Astrocyte of the hippocampus (primary cell): ENCODE measurements around the gene RAD51AP1.

Experiments used
- DNase-seq: peaks from one replicate; pipeline ENCODE4 v3.0.0; 2011; ENCODE audit warnings: low read depth, low spot score

Gene RAD51AP1

DNA sequence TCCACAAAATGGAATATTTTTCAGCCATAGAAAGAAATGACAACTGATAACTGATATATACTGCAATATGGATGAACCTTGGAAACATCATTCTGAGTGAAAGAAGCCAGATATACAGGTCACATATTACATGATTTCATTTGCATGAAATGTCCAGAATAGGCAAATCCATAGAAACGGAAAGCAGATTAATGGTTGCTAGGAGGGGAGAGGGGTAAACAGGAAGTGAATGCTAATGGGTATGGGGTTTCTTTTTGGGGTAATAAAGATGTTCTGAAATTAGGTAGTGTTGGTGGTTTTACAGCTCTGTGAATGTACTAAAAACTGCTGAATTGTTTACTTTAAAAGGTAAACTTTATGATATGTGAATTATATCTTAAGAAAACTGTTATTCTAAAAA, 6.5 kb downstream of the RAD51AP1 start:
- no peak for DNase-seq

DNA sequence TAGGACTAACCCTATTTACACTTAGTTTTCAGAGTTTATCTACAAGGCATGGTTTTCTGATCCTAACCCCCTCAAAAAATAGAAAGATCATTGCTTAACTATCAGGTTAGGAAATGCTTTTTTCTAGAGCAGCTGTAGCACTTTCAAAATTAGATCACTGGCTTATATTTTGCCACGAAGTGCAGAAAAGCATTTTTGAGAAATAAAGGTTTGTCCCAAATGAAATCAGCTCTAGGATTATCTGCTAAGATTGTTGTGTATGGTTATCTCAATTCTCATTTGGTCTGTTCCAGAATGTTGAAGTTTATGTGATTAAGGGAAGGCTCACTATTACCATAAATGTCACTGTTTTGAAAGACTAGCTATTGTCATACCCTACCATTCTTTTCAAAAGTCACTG, 13.5 kb downstream of the RAD51AP1 start:
- no peak for DNase-seq

DNA sequence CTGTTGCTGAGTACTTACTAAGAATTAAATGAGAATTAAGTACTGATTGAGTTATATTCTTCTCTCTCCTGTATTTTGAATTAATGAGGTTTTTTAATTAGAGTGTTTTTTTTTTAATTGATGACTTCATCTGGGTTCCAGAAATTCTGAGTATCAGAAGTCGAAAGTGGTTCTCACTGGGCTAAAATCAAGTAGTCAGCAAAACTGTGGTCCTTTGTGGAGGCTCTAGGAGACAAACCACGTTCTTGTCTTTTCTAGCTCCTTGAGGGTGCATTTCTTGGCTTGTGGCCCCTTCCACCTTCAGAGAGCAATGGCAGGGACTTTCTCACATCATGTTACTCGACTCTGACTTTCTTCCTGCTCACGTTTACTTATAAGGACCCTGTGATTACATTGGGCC, 15.3 kb downstream of the RAD51AP1 start:
- no peak for DNase-seq

DNA sequence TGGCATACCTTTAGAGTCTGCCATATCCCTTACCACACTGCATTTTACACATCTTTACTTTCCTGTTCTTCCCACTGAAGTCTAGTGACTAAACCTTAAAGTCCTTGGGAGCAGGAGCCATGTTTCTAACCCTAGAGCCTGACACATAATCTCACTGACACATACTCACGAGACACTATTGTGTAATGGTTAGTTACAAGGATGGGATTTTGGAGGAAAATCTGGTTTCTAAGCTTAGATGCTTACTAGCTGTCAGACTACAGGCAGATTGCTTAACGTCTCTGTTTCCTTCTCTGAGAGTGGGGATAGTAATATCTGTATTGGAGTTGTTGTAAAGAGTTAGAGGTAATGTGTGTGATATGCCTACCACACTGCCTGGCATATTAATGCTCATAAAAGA, 17.1 kb downstream of the RAD51AP1 start:
- no peak for DNase-seq

DNA sequence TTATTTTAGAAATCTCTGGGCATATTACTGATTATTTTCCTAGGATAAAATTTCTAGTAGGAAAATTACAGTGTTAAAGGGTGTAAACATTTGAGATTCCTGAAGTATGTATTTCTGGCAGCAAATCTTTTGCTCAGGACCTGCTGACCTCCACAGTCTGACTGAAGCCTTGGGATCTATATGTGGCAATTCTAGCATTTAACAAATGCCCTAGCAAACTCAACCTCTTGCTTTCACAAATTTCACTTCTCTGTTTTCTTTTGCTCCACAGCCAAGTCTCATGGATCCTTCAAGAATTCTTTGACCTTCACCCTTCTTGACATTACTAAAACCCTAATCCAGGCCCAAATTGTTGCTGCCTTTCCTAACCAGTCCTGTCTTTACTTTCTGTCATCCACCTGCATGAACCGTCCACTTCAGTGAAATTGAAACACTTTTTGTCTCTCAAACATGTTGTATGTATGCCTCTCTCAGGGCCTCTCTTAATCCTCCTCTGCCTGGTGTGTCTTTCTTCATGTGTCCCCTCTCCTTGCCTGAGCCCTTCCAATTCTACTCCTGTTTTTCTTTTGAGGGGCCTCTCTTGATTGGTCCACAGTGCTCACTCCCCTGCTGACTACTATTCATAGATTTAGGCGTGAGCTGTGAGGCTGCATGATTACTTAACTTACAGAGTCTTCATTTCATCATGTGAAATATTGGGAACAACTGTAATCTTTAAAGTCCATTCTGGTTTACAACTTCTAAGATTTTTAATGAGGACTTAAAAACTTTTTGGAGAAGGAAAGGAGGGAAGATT, 18.2 kb downstream of the RAD51AP1 start:
- no peak for DNase-seq

DNA sequence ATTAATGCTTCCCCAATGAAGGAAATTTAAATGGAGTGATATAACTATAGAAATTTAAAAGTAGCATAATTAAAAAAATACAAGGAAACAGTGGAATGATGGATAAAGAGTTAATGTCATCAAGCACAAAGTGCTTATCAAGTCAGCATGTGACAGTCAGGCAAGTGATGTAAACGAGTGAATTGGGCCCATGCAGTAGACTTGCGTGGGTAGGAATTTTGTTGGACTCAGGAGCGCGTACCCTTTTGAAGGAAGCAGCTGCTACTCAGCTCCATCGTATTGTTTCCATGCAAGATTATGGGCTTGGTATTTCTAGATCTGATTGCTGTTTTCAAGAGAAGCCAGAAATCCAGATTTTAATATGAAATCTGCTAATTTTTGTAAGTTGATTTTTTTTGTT, 18.9 kb downstream of the RAD51AP1 start:
- no peak for DNase-seq

DNA sequence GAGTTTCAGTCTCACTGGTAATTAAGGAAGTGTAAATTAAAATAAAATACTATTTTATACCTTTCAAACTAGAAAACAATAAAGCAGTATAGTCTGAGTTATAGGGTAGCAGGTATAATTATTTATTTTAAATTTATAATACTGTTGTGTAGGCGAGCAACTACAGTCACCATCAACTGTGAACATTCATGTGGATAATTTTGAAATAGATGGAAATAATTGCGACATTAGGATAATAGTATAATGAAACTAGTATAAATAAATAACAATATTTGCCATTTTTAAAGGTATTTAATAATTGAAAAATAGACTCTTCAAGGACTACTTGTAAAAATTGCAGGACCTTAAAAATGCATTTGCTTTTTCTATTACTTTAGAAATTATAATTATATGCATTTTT, 19.5 kb downstream of the RAD51AP1 start:
- DNase-seq, result no peak

DNA sequence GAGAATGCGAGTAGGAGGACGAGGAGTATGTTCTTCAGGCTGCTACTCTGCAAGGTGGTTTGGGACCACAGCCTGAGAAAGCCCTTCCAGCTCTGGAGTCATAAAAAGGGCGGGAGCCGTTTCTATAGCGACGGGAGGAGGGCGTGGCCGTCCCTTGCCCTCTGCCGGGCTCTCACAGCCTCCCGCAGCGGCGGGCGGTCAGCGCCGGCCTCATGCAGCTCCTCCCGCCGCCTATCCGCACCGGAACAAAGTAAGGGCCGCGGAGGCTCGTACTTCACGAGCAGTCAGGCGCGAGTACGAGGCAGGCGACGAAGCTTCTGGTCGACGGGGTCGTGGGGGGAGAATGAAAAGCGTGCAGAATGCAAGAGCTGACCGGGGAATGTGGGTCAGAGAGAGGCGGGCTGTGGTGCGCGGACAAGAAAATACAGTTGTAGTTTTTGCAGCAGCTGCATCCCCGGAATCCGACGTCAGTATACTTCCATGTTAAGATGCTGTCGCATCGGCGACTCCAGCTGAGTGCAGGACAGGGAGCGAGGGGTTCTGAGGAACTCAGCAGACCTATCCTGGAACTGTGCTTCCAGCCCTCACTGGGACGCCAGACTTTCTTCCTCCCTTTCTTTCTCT, 23.5 kb downstream of the RAD51AP1 start, which contains the start of gene DYRK4:
TSS of gene DYRK4 (plus strand) at position 175 of the 624 bp plus-strand sequence. CDS start at position 213, 38 bp downstream.
- DNase-seq, result peak; percentile 84

DNA sequence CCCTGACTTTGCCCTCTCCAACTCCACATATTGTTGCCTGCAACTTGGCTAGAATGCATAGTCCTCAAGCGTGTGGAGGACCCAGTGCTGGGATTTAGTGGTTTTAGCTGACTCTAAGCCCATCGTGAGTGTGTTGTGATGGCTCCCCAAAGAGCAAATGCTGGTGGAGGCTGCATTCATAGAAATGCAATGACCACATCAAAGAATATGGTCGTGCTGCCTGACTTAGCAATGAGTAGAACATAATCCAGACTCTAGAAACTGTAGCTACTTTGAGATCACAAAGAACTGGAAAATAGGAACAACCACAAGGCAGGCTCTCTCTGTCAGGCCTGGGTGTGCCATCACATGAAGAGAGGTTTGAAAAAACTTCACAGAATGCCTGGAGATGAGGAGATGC, 24.6 kb downstream of the RAD51AP1 start:
- DNase-seq, result peak; percentile 81

DNA sequence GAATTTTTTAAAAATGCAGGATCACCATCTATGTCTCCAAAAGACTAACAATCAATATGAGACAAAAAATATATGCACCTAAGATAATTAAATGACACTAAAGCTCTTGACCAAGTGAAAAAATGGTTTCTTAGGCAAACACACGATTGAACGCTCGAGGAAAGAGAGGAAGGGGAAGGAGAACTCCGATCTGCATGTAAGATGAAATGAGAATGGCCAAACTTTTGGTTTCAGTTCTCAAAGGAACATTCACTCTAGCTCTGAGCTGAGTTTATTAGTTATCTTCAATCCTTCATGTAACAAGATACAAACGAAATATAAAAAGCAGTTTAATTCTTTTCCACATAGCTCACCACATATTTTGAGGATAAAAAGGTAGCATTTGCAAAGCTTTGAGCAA, 26.1 kb downstream of the RAD51AP1 start:
- no peak for DNase-seq

DNA sequence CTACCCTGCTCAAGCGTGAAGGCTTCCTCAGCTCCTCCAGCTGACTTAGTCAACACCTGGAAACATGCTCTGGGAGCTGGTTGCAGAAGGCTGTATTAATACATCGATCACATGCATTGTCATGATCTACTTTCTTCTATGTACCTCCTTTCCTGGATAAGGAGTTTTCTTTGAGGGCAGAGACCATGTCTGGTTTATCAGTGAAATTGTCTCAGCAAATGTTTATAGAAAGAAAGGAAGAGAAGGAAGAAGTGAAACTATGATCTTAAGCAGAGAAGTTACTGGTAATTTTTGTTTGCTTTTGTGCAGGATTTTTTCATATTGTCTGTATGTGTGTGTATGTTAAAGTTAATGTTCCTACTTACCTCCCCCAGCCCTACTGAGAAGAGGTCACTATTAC, 27.8 kb downstream of the RAD51AP1 start:
- no peak for DNase-seq

DNA sequence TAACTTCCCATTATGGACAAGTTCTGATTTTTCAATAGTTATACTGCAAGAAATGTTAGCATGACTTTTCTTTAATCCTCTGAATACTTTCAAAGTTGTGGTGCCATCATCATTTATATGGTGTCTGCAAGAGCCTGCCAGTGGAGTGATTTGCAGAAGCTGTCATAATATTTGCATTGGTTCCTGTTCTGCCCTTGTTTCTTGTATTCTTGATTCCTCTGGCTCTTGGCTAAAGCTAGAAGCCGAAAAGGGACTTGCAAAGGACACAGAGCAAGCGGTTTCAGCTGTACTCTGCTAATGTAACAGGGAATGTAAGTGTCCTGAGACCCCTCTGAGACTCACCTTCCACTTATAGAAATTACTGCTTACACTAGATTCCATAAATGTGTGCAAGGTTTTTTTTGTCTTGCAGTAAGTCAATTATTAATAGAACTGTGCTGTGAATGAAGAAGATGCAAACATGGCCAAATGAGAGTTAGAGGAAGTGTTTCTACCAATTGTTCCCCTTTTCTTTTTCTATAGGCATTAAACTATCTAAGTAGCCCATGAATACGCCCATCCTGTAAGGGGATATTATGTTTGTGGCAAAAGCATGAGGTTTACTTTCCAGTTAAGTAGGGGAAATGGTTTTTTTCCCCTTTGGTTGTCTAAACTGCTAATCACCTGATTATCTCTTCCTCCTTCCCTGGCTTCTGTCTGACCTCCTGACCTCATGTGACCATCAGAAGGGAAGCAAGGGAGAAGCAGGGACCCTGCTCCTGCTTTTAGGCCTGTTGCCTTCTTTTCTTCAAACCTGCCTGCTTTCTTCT, 28.6 kb downstream of the RAD51AP1 start:
- no peak for DNase-seq

DNA sequence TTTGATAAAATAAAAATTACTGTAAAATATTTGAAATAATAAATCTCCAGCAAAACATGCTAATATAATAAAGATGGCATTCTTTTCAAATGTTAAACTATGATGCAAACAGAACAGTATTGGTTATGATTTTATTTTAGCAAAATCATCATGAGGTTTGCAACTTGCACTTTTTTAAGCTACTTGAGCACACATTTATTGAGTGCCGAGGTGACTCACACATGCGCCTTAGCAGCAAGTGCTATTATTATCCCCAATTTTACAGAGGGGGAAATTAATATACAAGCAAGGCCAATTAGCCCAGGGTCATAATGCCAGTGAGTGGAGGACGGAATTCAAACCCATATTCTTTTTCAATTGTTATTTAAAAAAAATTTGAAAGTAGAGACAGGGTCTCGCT, 30.6 kb downstream of the RAD51AP1 start:
- no peak for DNase-seq

DNA sequence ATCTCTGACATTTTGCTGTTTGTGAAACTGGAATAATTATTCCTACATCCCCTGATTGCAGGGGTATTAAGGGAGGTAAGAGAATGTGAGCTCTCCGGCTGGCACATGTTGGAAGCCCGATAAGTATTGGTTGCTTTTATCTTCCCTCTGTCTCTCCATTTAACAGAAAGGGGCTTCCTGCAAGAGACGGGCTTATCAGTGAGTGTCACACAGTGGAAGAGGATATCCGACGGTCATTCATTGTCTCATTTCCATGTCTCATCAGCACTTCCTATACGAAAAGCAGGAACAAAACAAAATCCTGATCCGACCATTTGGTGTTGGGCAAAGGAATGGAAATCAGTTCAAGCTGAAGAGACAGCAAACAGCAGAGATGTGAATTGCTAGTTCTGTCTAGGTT, 34.0 kb downstream of the RAD51AP1 start:
- no peak for DNase-seq

DNA sequence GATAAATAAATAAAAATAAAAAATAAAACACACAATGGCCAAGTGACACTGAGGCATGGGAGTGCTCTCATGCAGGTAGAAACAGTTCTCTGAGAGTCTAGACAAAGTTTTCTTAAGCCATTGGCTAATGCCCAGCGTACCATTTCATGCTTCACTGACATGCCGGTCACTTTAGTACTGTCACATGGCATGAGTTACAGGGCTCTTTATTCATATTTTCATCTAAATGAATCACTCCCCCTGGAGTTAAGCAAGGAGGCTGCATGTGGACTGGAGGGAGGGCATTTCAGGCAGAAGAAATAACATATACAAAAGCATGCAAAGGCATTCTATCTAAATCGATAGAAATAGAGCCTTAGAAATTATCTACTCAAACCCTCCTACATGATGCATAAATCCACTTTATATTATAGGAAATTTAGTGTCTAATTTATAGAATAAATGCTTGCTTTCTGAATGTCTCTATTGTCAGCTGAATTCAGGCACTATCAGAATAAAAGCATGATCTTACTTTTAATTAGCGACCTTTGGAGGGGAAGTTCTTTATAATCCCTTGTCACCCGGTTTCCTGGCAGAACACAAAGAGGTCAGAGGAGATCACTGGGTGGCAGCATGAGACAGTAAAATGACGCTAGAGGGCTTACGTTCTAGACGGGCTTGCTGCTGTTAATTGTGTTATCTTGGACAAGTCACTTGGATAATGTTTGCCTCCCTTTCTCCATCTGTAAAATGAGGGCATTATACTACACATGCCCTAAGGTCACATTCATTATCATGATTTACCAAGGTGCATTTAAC, 40.8 kb downstream of the RAD51AP1 start:
- peak; percentile 7 for DNase-seq

DNA sequence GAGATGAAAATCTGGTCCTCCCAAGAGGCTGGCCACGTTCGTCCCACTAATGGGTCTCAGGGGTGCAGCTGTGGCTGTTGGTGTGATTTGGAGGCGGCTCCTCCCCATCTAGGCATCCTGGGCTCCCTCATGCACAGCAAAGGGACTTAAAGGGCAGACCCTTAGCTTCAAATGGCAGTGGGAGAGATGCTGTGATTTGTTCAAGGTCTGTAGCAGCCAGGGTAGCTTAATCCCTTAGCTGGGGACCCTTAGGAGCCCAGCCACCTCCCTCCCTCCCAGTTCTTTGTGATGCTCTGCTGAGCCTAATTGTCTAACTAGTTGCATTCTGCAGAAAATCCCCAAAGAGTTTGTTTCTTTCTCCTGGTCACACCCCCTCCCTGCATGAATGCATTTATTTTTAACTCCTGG, 41.6 kb downstream of the RAD51AP1 start:
- no peak for DNase-seq

DNA sequence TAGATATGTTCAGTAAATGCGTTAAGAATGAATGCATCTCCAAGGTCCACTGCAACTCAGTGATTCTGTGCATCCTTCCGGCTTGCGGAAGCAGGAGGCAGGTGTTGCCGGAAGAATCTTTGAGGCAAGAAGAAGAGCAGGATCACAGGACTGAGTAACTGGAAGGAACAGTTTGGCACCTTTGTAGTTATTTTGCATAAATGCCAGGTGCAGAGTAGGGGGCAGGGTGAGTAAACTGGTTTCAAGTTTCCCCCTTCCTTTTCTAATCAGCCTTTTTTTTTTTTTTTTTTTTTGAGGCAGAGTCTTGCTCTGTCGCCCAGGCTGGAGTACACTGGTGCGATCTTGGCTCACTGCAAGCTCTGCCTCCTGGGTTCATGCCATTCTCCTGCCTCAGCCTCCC, 45.6 kb downstream of the RAD51AP1 start:
- DNase-seq, result no peak

DNA sequence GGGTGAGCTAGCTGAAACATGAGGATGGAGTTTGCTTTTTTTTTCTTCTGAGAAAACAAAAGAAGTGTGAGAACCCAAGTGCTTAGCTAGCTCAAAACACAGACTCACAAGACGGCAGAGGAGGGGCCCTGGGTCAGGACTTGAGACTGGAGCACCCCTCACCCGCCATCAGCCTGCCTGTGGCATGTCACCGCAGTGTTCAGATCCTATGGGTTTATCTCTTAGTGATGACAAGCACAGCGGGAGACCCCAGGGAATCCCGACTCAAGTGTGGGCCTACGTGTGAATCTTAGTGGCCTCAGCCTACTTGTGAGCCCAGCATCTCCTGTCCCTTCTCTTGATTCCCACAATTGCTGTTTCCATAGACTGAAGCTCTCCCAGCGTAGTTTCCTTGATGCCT, 46.2 kb downstream of the RAD51AP1 start:
- DNase-seq, result no peak

DNA sequence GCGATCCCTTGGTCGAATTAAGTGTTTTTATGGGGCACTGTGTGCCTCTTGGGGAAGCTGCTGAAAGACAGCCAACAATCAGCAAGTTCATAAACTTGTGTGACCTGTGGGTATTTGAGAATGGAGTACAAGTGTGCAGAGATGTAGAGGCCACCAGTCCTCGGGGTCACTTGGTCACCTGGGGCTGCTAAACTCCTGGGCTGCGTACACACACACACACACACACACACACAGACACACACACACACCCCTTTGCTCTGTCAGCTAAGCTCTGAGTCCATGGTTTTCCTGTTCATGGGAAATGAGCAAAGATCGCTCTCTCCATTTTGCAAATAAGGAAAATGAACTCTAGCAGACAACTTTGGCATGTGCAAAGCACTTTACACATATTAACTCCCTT, 47.8 kb downstream of the RAD51AP1 start:
- DNase-seq, result no peak

DNA sequence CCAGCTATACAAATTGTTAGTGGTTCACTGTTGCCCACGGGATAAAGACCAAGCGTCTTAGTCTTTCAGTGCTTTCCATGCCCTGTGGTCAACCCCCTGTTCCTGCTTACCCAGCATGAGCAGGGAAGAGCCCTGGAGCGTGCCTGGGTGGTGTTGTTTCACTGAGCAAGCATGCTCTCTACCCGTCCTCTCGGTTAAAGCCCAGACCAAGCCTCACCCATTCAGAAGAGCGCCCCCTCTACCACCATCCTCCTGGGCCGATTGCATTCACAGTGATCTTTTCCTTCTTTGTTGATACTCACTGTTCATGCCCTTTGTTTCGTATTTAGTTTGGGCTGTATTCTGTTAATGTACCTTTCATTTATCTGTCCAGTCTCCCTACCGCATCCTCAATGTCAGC, 48.4 kb downstream of the RAD51AP1 start:
- DNase-seq, result no peak

DNA sequence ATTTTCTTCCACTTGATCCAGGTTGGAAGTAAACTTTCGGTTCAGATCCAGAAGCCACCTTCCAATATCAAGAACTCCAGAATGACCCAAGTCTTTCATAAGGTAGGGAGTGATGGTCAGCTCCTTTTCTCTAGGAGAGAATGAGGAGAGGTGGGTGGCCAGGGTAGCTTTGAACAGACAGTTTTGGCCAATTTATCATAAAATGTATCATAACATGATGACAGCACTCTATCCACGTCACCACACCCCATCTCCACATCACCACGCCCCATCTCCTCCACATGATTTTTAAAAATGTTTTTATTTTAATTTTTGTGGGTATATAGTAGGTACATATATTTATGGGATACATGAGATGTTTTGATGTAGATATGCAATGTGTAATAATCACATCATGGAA, 50.2 kb downstream of the RAD51AP1 start:
- DNase-seq, result no peak

DNA sequence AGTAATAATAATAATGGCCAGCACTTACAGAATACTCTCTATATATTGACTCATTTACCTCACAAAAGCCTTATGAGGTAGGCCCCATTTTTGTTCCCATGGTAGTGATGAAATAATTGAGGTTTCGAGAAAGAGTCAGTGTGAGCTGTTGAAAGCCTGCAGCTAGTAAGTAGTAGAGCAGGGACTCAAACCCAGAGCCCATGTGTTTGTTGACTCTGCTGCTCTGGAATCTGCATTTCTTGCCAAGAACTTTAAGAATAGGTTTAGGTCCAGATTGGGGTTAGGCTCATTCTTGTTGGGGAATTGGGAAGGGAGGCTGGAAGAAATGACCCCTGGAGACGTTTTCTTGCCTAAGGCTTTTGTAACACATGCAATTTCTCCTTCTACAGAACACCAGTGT, 51.3 kb downstream of the RAD51AP1 start:
- no peak for DNase-seq
